ENCODE data around the gene DNAH17. TPM values are rescaled to one million over a fixed set of nuclear protein-coding genes. Genes with fewer than 3 reads are reported as not detected.

Gene DNAH17
- total RNA-seq, 1 experiment from 2014 or later = 0.18 TPM

- CTCF ChIA-PET = interaction anchor here (1.4 kb wide), 1 partner anchor 208 kb away, joined by 5 read pairs; no protein-coding TSS in a partner anchor
- no TSS peak for BruUV-seq (replicated peaks)
- H3K27ac ChIP-seq (ENCODE audit: low read length) = no peak overlapping the region
Observed at GRCh38 chr17:78499715-78500540, 77.3 kb downstream of the DNAH17 start.

DNA sequence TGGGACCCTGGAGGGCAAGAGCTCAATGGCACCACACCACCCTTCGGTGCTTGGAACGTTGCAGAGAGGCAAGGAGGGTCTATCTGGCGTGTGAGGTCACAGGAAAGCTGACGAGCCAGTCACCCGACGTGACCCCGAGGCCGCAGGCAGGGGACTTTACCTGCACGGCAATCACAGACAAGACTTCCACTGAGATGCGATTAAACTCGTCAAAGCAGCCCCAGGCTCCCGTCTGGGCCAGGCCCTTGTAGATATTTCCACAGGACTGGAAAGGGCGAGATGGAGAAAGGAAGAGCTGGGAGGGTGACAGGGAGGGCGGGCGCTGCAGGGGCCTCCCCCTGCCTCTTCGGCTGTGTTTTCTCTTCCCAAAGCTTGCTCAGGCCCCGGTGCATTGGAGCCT lies 78.3 kb downstream of the DNAH17 start:
- no peak for TF ChIP-seq TCF7L2 (IDR thresholded peaks at IDR 0.05; ENCODE audit: low read depth, low read length)
- TF ChIP-seq POLR2AphosphoS5 (IDR thresholded peaks at IDR 0.05; ENCODE audit: low read depth, low read length) = no peak
- TF ChIP-seq REST (IDR thresholded peaks at IDR 0.05; ENCODE audit: insufficient read depth in 1 of 2, low read depth in 2 of 2, low read length in 1 of 2) = no peak
- no peak for TF ChIP-seq SIN3A (IDR thresholded peaks at IDR 0.05; ENCODE audit: borderline replicate concordance, insufficient read depth, low read depth, low read length)
- no peak for TF ChIP-seq CTCF (IDR thresholded peaks at IDR 0.05)
- CTCF ChIA-PET = interaction anchor here (0.7 to 1.4 kb wide), 3 partner anchors 209 to 466 kb away, joined by 3 to 5 read pairs (median 3); no protein-coding TSS in a partner anchor

More at GRCh38 chr17:78499715-78500540, 77.3 kb downstream of the DNAH17 start:
- intact Hi-C loops (cut with micrococcal nuclease; ENCODE audit: unreplicated experiment) = no loop called here
- Histone ChIP-seq H3K4me3 (ENCODE audit: low read depth in 2 of 2, low read length in 2 of 2) (no peak overlapping the region), H3K36me3 (ENCODE audit: control insufficient read depth, insufficient read depth, low read length) (no peaks in the 10 kb centered on the region), H3K27me3 (ENCODE audit: control insufficient read depth, insufficient read depth, low read length) (no peaks in the 10 kb centered on the region), H3K4me1 (ENCODE audit: control insufficient read depth, insufficient read depth, low read length) (peaks cover 6% of the 10 kb centered on the region; the same call in 1 of the 2 replicates), H3K9me3 (ENCODE audit: control insufficient read depth, insufficient read depth, low read depth, low read length) (no peaks in the 10 kb centered on the region)
- in situ Hi-C loops (cut with HindIII; ENCODE audit: low pct_unique_long_range_greater_than_20kb, low sequenced_read_pairs) = loop anchor here (25.0 kb wide), 1 partner anchor 337 kb away; the partner anchor contains the start of gene USP36
- ATAC-seq (no peak), DNase-seq (ENCODE audit: low read depth, low spot score) (no peak)
- TF ChIP-seq TCF7L2 (IDR thresholded peaks at IDR 0.05; ENCODE audit: low read depth, low read length) (no peak), CTCF (IDR thresholded peaks at IDR 0.05) (no peak), REST (IDR thresholded peaks at IDR 0.05; ENCODE audit: insufficient read depth in 1 of 2, low read depth in 2 of 2, low read length in 1 of 2) (no peak)
- POLR2A ChIA-PET = no interaction called here

More for the DNA sequence above, 78.3 kb downstream of the DNAH17 start:
- in situ Hi-C loops (cut with HindIII; ENCODE audit: low pct_unique_long_range_greater_than_20kb, low sequenced_read_pairs) (loop anchor here (25.0 kb wide), 1 partner anchor 338 kb away; the partner anchor contains the start of gene USP36), intact Hi-C loops (cut with micrococcal nuclease; ENCODE audit: unreplicated experiment) (no loop called here)
- POLR2A ChIA-PET = no interaction called here
- peak overlapping the region; percentile 23; the same call in 1 of the 2 replicates for H3K27ac ChIP-seq (ENCODE audit: low read length)
- H3K27me3 ChIP-seq (ENCODE audit: control insufficient read depth, insufficient read depth, low read length) = no peaks in the 10 kb centered on the region
- H3K36me3 ChIP-seq (ENCODE audit: control insufficient read depth, insufficient read depth, low read length) = no peaks in the 10 kb centered on the region
- DNase-seq (ENCODE audit: low read depth, low spot score) (no peak), ATAC-seq (no peak)
- no peaks in the 10 kb centered on the region for H3K9me3 ChIP-seq (ENCODE audit: control insufficient read depth, insufficient read depth, low read depth, low read length)
- no peak overlapping the region for H3K4me3 ChIP-seq (ENCODE audit: low read depth in 2 of 2, low read length in 2 of 2)
- H3K4me1 ChIP-seq (ENCODE audit: control insufficient read depth, insufficient read depth, low read length) = peaks cover 6% of the 10 kb centered on the region; the same call in 1 of the 2 replicates
- no TSS peak for BruUV-seq (replicated peaks)
